ENCODE measurements around the gene ADSS1.

GRCh38 chr14:104750056-104750752 lies 26.2 kb downstream of the ADSS1 start:
- no peak for TF ChIP-seq POLR2A (IDR thresholded peaks at IDR 0.05)
- TF ChIP-seq, protein P1, sequence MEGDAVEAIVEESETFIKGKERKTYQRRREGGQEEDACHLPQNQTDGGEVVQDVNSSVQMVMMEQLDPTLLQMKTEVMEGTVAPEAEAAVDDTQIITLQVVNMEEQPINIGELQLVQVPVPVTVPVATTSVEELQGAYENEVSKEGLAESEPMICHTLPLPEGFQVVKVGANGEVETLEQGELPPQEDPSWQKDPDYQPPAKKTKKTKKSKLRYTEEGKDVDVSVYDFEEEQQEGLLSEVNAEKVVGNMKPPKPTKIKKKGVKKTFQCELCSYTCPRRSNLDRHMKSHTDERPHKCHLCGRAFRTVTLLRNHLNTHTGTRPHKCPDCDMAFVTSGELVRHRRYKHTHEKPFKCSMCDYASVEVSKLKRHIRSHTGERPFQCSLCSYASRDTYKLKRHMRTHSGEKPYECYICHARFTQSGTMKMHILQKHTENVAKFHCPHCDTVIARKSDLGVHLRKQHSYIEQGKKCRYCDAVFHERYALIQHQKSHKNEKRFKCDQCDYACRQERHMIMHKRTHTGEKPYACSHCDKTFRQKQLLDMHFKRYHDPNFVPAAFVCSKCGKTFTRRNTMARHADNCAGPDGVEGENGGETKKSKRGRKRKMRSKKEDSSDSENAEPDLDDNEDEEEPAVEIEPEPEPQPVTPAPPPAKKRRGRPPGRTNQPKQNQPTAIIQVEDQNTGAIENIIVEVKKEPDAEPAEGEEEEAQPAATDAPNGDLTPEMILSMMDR (IDR thresholded peaks at IDR 0.05), result no peak
- TF ChIP-seq EP300 (IDR thresholded peaks at IDR 0.05), result no peak
